GF-D8 (cell line): Measurements from ENCODE around the gene VSTM4.

Experiments
- DNase-seq: peaks from one replicate; lab custom pipeline; 2025; lab: John Stamatoyannopoulos, UW

VSTM4 gene

DNA sequence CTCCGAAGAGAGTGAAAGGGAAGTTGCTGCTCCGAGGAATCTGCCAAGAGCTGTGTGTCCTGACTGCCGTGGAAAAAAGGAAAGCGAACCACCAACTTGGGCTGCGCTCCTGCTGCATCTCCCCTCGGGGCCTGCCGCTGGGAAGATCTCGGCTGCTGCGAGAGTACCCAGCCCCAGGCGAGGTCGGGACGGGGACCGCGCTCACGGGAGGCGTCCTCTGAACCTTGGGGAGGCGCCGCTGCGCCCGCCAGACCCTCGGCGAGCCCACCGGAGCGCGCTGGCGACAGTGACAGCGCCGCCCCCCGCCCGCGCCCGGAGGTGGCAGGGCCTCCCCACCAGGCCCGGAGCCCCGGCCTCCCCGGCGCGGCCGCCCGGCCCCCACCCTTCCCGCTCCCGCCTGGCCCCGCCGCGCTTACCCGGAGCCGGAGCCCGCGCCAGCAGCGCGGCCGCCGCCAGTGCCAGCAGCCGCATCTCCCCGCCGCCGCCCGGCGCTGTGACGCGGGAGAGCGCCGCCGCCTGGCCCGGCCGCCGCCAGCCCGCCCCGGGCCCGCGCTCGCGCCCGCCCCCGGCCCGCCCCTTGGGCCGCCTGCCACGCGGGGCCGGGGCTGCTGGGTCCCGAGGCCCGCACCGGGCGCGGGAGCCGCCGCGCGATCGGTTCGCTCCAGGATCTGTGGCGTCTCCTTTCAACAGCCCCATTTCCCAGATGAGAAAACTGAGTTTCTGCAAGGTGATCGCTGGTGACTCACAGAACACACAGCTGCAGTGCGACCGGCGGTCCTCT, at the start of gene VSTM4:
TSS of gene VSTM4 (minus strand) at position 508 of the 781 bp plus-strand sequence. CDS start at position 471, 37 bp downstream.
- DNase-seq = no peak

GRCh38 chr10:49164559-49165188, 49.4 kb upstream of the VSTM4 start:
- DNase-seq = no peak

DNA sequence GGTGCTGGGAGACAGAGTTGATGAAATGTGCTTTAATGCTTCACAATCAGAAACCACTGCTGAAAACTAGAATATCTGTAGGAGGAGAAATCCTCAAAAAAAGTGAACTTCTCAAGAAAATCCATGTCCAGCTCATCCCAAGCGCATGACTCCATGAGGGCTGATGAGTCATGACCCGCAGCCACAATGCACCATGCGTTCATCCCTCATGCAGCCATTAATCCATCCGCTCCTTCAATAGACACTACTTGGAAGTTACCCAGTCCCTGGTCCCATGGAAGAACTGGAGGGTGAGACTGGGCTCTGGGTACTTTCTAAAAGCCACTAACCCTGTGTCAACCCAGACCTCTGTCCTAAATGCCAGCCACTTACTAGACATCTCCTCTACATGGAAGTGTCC, 48.4 kb upstream of the VSTM4 start:
- DNase-seq = no peak

- no peak for DNase-seq
Measured at GRCh38 chr10:49162761-49163310, 47.5 kb upstream of the VSTM4 start.

DNA sequence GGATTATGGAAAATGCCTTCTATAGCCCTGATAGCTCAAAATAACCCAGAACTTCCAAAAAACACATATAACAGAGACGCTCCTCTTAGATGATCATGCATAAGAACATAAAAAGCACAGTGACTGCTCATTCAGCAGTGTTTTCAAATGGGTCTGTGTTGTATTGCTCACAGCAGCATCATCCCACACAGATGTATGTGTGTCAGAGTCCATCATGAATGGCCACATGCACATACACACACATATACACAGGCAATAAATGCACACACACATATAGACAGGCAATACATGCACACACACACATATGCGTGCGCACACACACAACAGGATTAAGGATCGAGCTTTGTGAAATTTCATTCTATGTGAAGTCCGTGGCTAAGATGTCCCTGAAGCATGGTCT, 46.7 kb upstream of the VSTM4 start:
- DNase-seq = no peak

DNA sequence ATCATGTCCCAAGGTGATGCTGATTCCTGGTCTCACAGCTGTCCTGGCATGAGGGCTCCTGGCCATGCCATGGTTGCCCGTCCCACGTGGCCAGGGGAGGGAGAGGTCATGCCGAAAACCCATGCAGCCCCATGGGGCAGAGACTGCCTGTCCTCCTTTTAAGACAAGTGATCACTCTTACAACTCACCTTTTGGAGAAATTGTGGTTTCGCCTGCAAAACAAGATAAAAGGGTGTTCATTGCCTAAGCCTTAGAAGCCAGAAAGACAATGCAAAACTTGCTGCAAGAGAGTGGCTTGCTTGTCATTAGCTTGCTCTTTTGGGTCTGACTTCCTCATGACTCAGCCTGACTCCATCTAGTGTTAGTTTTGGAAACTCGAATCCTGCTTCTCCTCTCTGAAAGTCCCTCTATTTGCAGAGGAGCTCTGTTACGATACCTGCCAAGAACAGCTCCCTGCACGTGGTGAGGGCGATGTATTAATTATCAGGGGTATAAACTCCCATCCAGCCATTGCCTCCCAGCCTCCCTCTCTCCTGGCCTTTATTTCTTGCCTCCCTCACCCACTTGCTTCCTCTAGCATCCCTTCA, 46.2 kb upstream of the VSTM4 start:
- DNase-seq = no peak

DNA sequence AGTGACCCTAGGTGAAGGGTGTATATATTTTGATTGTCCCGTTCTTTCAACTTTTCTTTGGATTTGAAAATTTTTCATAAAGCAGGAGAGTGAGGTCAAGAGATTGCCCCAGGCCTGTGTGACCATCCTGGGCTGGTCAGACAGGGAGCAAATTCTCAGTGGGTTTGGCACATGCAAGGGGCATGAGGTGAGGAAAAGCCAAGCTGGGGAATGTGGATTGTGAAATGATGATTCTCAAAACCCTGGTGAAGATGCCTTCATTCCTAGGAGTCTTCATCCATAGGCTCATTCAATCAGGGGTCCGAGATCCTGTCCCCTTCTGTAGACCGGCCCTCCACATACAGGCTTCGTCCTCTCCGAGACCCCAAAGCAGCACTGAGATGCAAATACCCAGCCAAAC, 45.5 kb upstream of the VSTM4 start:
- no peak for DNase-seq

- no peak for DNase-seq
Measured at GRCh38 chr10:49160110-49160509, 44.8 kb upstream of the VSTM4 start.

- DNase-seq = no peak
Measured at GRCh38 chr10:49158915-49159314, 43.6 kb upstream of the VSTM4 start.

- DNase-seq = no peak
Measured at GRCh38 chr10:49158404-49158803, 43.1 kb upstream of the VSTM4 start.

- DNase-seq = no peak
Measured at GRCh38 chr10:49157229-49157628, 41.9 kb upstream of the VSTM4 start.

- no peak for DNase-seq
Measured at GRCh38 chr10:49154641-49155040, 39.3 kb upstream of the VSTM4 start.

GRCh38 chr10:49153971-49154370, 38.6 kb upstream of the VSTM4 start:
- DNase-seq = no peak

- no peak for DNase-seq
Measured at GRCh38 chr10:49153115-49153514, 37.8 kb upstream of the VSTM4 start.

- DNase-seq = no peak
Measured at GRCh38 chr10:49152663-49153062, 37.3 kb upstream of the VSTM4 start.

DNA sequence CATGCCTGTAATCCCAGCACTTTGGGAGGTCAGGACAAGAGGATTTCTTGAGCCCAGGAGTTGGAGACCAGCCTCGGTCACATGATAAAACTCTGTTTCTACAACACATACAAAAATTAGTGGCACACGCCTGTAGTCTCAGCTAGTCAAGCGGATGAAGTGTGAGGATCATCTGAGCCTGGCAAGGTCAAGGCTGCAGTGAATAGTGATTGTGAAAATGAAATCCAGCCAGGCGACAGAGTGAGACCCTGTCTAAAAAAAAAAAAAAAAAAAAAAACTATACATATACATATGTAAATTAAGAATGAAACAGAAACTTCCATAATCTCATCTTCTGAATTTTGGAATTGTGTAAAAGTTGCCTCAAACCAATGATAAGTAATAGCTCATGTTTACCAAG, 36.7 kb upstream of the VSTM4 start:
- no peak for DNase-seq

DNA sequence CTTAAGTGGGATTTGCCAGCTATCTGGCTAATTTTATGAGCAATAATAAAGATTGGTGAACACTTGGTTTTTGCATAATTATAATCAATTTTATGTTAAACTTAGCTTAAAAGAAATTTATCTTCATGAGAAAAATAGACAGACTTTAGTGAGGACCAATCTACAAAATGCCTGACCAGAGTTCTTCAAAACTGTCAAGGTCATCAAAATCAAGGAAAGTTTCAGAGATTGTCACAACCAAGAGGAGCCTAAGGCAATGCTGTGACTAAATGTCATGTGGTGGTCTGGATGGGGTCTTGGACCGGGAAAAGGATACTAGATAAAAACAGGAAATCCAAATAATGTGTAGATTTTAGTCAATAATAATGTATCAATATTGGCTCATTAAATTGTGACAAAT, 36.2 kb upstream of the VSTM4 start:
- DNase-seq = no peak

- peak; percentile 1 for DNase-seq
Measured at GRCh38 chr10:49151025-49151445, 35.7 kb upstream of the VSTM4 start.

GRCh38 chr10:49150426-49150825, 35.1 kb upstream of the VSTM4 start:
- no peak for DNase-seq

DNA sequence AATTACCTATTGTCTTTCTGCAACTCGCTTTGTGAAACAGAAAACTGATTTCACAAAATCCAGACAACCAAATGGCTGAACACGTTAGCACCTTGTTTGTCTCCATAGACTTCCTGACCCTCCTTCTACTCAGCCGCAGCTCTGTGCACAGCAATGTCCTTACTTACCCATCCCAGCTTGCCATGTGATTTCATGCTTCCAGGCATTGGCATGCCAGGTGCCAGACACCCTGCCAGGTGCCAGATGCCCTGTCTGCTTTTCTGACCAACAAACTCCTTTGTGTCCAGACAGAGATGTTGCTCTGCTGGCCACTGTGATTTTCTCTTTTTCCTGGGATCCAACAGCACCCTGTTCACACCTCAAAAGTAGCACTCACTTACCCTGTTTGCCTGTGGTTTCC, 34.6 kb upstream of the VSTM4 start:
- DNase-seq = no peak

GRCh38 chr10:49144058-49144720, 28.9 kb upstream of the VSTM4 start:
- no peak for DNase-seq

DNA sequence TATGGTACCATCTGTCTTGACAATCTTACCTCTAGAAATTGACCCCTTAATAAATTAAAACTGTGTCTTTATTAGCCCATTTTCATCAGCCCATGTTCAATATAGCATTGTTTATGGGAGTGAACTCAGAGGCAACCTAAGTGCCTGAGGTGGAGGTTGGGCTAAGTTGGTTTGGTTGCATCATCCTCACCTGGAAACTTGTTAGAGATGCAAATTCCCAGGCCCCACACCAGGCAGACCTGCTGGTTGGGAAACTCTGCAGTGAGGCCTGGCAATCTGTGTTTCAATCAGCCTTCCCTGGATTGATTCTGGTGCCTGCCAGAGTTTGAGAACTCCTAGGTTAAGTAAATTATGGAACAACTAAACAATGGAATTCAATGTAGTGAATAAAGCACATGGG, 27.9 kb upstream of the VSTM4 start:
- DNase-seq = no peak
